ENCODE measurements around the gene GRID1.

GRCh38 chr10:85603151-85603940 lies 763.2 kb downstream of the GRID1 start:
- TF ChIP-seq, protein P1, sequence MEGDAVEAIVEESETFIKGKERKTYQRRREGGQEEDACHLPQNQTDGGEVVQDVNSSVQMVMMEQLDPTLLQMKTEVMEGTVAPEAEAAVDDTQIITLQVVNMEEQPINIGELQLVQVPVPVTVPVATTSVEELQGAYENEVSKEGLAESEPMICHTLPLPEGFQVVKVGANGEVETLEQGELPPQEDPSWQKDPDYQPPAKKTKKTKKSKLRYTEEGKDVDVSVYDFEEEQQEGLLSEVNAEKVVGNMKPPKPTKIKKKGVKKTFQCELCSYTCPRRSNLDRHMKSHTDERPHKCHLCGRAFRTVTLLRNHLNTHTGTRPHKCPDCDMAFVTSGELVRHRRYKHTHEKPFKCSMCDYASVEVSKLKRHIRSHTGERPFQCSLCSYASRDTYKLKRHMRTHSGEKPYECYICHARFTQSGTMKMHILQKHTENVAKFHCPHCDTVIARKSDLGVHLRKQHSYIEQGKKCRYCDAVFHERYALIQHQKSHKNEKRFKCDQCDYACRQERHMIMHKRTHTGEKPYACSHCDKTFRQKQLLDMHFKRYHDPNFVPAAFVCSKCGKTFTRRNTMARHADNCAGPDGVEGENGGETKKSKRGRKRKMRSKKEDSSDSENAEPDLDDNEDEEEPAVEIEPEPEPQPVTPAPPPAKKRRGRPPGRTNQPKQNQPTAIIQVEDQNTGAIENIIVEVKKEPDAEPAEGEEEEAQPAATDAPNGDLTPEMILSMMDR (IDR thresholded peaks at IDR 0.05) = no peak
- TF ChIP-seq POLR2A (IDR thresholded peaks at IDR 0.05) = no peak
- no peak for TF ChIP-seq POLR2AphosphoS5 (IDR thresholded peaks at IDR 0.05)

All from breast epithelium (tissue), 3 donors.